ENCODE data around the gene CCNY.
"Not testable (repeated sequence)": the region's sequence is repeated elsewhere in the genome, so short reads cannot be mapped to it uniquely, and the experiment has no call there.

Gene CCNY

DNA sequence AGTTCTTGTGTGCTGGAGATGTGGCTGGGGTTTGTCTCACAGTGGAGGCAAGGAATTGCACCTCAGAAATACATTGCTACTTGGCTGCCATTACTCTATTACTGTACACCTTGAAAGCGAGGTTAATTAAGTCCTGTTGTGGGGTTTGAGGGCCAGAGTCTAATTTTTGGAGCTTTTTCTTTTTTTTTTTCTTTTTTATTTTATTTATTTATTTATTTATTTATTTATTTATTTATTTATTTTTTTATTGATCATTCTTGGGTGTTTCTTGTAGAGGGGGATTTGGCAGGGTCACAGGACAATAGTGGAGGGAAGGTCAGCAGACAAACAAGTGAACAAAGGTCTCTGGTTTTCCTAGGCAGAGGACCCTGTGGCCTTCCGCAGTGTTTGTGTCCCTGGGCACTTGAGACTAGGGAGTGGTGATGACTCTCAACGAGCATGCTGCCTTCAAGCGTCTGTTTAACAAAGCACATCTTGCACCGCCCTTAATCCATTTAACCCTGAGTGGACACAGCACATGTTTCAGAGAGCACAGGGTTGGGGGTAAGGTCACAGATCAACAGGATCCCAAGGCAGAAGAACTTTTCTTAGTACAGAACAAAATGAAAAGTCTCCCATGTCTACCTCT, 69.8 kb downstream of the CCNY start:
- DNase-seq (ENCODE audit: low spot score) = not testable (repeated sequence)

DNA sequence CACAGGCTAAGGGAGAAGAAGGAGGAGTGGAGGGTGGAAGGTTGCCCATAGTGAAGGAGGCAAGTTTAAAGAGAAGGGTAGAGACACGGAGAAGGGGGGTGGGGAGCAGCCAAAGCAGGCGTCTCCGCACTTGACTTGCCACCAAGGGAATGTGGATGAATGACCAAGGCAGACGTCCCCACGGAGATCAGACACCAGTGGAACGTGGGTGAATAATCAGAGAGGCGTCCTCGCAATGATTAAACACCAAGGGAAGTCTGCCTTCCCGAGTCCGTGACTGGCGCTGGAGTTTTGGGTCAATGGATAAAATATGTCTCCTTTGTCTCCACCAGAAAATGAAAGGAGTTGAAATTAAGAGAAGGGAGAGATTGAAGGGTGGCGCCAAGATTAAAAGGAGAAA, 71.4 kb downstream of the CCNY start:
- not testable (repeated sequence) for DNase-seq (ENCODE audit: low spot score)

- DNase-seq (ENCODE audit: low spot score) = peak; percentile 21
Observed at GRCh38 chr10:35409094-35409582, 72.8 kb downstream of the CCNY start.

DNA sequence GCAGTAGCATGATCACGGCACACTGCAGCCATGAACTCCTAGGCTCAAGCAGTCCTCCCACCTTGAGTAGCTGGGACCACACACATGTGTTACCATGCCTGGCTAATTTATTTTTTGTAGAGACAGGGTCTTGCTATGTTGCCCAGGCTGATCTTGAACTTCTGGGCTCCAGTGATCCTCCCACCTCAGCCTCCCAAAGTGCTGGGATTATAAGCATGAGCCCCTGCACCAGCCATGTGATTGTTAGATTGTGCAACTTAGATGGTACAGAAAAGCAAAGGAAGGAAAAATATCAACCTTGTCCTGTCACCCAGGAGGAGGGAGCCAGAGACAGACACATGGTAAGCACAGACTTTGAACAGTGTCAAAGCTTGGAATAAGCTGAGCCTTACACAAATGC, 73.5 kb downstream of the CCNY start:
- no peak for DNase-seq (ENCODE audit: low spot score)

DNA sequence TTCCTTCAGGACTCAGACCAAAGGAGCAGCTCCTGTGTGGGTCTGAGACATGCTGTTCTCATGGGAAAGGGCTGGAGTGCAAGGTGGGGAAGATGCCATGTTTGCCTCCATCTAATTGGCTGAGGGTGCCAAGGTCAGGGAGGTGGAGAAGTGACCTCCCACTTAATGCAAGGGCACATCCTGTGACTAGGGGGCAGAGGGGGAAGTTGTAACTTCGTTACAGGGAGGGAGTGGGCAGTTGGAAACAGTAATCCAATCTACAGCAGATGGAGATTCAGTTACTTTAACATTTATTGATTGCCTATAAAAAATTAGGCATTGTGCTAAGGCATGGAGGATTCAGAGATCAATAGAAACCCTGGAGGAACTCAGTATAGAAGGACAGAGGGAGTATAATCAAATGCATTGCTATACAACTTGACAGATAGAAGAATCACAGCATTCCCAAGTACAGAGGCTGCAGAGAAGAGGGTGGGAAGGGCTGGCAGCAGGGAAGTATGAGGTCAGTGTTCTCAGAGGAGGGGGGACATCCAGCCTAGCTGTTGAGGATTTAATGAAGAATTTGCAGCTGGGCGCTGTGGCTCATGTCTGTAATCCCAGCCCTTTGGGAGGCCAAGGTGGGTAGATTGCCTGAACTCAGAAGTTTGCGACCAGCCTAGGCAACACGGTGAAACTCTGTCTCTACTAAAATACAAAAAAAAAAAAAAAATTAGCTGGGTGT, 75.9 kb downstream of the CCNY start:
- no peak for DNase-seq (ENCODE audit: low spot score)

DNA sequence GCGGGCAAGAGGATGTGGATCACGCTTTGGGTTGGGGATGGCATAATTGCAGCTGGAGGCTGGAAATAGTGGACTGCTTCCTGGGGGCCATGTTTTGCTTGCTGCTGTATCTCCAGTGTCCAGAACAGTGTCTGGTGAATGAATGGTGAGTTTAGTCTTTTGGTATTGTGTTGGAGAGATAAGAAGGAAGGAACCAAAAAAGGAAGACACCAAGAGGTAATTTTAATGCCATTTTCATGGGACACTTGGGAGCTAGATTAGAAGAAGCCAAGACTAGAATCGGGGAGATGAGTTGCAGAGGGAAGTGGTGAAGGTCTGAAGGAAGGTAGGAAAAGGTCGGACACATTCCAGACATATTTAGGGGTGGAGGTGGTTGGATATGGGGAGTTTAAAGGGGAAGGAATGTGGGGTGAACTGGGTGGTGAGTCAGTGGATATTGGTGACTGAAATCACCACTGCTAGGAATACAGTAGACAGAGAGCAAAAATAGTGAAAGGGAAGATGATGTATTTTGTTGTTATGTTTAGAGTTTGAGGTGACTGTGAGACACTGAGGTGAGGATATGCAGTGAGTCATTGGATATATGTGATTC, 76.7 kb downstream of the CCNY start:
- no peak for DNase-seq (ENCODE audit: low spot score)

DNA sequence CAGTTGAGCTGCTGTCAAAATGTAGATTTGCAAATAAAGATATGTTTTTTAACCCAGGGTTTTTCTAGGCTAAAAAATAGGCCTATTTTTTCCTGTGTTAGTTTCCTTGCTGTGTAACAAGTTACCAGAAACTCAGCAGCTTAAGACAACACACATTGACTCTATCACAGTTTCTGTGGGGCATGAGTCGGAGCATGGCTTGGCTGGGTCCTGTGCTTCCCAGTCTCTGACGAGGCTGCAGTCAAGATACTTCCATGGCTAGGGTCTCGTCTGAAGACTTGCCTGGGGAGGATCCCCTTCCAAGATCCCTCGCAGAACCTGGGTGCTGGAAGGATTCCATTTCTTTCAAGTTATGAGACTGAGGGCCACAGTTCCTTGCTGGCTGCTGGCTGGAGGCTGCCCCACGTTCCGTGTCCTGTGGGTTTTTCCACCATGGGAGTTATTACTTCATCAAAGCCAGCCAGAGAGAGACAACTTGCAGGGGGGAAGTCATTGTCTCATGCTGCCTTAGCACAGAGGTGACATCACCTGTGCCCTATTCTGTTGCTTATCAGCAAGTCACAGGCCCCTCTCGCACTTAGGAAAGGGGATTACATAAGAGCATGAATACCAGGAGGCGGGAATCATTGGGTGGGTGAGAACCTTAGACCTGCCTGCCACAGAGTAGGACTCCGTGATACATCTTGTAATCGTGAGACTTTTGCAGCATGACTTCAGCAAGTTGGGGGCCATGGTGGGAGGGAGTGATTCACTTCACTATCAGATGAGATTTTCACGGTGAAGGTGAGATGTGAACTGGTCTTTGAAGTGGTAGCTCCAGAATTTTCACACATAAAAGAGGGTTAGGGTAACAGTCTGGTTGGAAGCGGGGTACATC, 77.9 kb downstream of the CCNY start:
- DNase-seq (ENCODE audit: low spot score) = no peak

DNA sequence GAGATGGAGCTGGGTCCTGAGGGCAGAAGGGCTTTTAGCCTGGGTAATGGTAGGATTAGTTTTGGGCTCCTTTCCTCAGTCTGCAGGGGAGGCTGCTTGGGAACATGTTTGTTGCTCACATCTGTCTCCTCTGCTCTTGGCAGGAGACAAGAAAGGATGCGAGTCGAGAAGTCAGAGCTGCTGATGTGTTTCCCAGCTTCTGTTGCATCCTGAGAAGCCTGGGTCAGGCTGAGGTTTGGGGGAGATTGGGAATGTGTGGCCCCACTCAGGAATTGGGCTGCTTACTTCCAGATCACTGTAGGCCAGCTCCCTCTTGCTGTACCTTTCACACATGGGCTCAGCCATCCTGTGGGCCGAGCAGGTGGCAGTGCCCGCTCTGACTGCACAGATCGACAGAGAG, 79.2 kb downstream of the CCNY start:
- DNase-seq (ENCODE audit: low spot score) = no peak

GRCh38 chr10:35416619-35417312, 80.5 kb downstream of the CCNY start:
- DNase-seq (ENCODE audit: low spot score) = no peak

DNA sequence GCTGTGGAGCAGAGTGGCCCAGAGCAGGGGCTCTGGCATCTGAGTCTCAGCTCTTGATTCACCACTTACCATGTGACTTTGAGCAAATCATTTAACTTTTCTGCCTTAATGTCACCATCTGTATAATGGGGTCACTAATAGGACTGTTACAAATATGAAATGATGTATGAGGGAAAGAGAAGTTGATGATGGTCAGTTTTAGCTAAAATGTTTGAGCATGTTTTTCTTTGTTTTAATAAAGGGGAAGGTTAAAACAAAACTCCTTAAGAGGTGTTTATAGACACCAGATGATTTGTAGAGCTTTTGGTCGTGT, 81.0 kb downstream of the CCNY start:
- DNase-seq (ENCODE audit: low spot score) = no peak

DNA sequence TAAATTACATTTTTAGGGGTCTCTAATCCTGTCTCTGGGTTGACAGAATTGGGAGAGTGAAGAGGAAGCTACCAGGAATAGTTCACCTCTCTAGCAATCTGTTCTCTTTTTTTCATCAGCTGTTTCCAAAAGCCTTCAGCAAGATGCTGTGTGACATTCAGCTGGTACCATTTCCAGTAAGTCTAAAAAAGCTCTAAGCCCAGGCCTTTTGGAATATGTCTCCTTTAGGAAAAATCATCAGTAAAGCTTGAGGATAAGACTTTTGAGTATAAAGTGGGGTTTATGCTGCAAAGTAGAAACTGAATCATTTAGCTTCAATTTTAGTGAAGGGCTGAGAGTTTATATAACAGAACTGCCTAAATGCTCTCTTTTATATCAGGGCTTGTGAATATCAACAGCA, 81.5 kb downstream of the CCNY start:
- DNase-seq (ENCODE audit: low spot score) = no peak

DNA sequence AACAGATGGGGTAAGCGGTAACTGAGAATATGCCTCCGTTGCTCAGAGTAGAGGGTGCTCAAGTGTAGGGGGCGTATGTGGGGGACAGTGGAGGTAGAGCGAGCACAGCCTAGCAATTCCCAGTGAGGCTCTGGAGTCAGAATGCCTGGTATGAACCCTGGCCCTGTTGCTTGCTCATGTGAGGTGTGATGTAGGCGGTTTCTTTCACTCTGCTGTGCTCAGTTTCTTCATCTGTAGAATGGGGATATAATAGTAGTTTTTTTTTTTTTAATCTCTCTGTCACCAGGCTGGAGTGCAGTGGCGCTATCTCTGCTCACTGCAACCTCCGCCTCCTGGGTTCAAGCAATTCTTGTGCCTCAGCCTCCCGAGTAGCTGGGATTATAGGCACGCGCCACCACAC, 82.3 kb downstream of the CCNY start:
- DNase-seq (ENCODE audit: low spot score) = not testable (repeated sequence)

DNA sequence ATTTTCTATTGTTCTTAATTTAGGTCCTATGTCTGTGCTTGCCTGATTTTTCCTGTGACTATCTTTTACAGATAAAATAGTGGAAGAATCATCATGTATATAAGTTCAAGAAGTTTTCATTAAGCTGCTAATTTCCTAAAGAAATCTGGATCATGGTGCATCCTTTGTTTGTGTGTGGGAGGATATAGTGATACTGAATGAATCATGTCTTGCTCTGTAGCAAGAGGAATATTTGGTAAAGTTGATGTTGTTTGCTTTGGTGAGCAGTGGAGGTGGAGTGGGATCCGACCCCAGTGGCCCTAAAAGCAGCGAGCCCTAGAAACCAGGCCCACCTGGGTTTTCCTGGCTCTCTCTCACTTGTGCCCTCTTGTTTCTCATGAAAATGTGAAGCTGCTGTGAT, 83.7 kb downstream of the CCNY start:
- DNase-seq (ENCODE audit: low spot score) = peak; percentile 5

DNA sequence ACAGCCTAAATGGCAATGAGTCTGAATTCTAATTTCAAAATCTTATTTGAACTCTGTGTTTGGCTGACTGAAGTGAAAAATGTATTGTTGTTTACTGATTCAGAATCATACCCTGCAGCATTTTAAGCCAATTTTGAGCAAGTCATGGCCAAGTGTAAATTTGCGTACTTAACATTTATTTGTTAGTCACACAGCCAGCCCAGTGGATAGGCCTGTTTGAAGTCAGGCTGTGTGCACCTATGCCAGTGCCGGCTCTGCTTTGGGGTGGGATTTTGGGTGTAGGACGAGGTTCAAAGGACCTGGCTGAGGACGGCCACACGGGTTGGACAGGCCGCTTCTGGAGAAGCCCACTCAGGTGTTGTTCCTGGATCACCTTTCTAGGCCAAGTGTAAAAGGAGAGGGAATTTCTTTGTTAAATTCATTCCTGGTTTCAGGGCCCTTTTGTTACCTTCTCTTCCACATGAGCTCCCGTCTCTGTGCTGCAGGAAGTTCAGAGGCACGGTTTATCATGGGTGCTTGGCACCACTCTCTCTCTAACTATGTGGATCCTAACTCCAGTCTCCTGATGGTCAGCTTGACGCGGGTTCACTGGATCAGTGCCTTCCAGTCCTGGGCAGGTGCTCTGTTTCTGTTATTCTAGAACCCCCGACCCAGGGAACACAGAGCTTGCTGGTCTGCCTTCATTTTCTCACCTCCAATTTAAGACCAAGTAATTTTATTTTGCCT, 84.7 kb downstream of the CCNY start:
- DNase-seq (ENCODE audit: low spot score) = no peak

GRCh38 chr10:35421553-35422178, 85.4 kb downstream of the CCNY start:
- peak; percentile 35 for DNase-seq (ENCODE audit: low spot score)

- DNase-seq (ENCODE audit: low spot score) = no peak
Observed at GRCh38 chr10:35422228-35422627, 85.9 kb downstream of the CCNY start.

DNA sequence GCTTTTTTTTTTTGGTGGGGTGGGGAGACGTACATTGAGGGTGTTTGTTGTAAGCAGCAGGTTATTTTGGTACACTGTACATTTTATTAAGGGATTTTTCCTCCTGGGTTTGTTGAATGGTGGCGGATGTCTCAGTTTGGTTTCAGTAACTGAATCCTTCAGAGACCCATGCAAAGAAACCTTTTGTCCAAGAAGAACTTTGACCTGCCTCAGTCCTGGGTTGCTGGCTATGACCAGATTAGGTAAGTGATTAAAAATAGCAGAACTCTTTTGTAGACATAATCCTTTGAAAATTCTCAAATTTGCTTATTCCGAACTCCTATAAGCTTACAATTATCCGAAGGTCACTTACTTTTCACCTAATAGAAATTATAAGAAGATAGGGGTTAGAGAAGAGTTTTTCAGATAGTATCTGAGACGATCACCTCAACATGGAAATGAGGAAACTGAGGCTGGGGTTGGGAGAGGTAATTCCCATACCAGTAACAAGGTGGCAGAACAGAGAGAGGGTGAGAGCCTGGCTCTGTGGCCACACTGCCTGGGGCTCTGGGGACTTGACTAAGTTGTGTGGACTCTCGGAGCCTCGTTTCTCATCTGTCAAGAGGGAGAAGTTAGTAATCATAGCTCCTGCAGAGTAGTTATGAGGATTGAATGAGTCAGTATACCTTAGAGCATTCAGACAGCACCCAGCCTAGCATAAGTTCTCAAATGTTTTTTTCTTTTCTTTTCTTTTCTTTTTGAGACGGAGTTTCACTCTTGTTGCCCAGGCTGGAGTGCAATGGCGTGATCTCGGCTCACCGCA, 87.4 kb downstream of the CCNY start:
- DNase-seq (ENCODE audit: low spot score) = no peak

GRCh38 chr10:35424680-35425285, 88.5 kb downstream of the CCNY start:
- no peak for DNase-seq (ENCODE audit: low spot score)

GRCh38 chr10:35425595-35425994, 89.3 kb downstream of the CCNY start:
- no peak for DNase-seq (ENCODE audit: low spot score)

DNA sequence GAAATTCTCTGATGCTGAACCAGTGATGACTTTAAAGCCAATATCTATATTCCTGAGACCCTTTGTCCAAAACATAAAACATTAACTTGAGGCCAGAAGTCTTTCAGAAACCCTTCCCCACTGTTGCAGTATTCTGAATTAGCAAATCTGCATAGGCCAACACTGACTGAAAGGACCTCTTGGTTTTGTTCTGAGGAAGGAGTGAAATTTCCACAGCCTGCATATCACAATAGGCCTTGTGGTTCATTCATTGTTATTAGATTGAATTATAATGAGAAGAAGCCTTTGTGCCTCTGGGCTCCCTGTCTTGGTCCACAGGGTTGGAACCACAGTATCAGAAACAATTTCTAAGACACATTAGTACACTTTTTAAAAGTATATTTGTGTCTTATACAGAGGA, 90.3 kb downstream of the CCNY start:
- DNase-seq (ENCODE audit: low spot score) = no peak
